GM12878 (cell line): Measurements from ENCODE around the gene TBX4. TPM values are rescaled to one million over a fixed set of nuclear protein-coding genes. Genes with fewer than 3 reads are reported as not detected.

Experiments used
- ATAC-seq: fragments of 200-7000 bp; cut with Tn5 transposase; 3 replicates; pipeline ENCODE4 v1.9.1; 2020; ENCODE audit warnings: mild to moderate bottlenecking, moderate library complexity
- BruUV-seq: library from RNA; stranded (reverse); fragments of 400-500 nt; replicated peaks from 2 replicates; lab custom pipeline; 2021; lab: Mats Ljungman, UMichigan
- CTCF ChIA-PET: fragments of 300-600 bp; sonication (Branson Sonifier 250); formaldehyde crosslinking; extraction: SDS; loops from one replicate; lab custom pipeline; 2021; ENCODE audit warnings: inconsistent platforms; lab: Yijun Ruan, JAX
- POLR2A ChIA-PET: fragments of 350-600 bp; formaldehyde crosslinking; extraction: SDS; loops from one replicate; lab custom pipeline; 2021; ENCODE audit warnings: inconsistent platforms; lab: Charles Lee
- RAD21 ChIA-PET: fragments of 300-600 bp; sonication (Branson Sonifier 250); formaldehyde crosslinking; loops from one replicate; lab custom pipeline; 2023; ENCODE audit warnings: antibody characterized with exemption; ENCODE audit not compliant: unreplicated experiment; lab: Charles Lee
- SMC1A ChIA-PET: fragments of 300-600 bp; sonication (Branson Sonifier 250); formaldehyde crosslinking; loops from one replicate; lab custom pipeline; 2023; ENCODE audit not compliant: unreplicated experiment, uncharacterized antibody; lab: Charles Lee
- DNase-seq: peaks from one replicate; pipeline ENCODE4 v3.0.0-alpha.2; 2011; ENCODE audit warnings: low read depth, low spot score
- FAIRE-seq: peaks from 3 replicates; lab custom pipeline; 2011; peaks lifted over from hg19 to GRCh38; lab: Jason Lieb, UNC
- H2AFZ ChIP-seq: 2 replicates; pipeline ENCODE4 v1.6.0; 2011; ENCODE audit warnings: low read depth, low read length, control low read depth; ENCODE audit not compliant: control insufficient read depth
- H3K27ac ChIP-seq: 2 replicates; pipeline ENCODE4 v1.5.1; 2011; ENCODE audit warnings: control low read depth; ENCODE audit not compliant: control insufficient read depth, insufficient read depth
- H3K27me3 ChIP-seq, 2 experiments: replicated peaks in 1 of 2; 2 replicates each; pipeline versions ENCODE4 v1.6.0 to v1.6.1; 2011; ENCODE audit warnings: low read length in 1 of 2; ENCODE audit not compliant: control insufficient read depth in 2 of 2, insufficient read depth in 2 of 2
- H3K36me3 ChIP-seq, 2 experiments: 2 replicates each; pipeline ENCODE4 v1.5.1; 2011; ENCODE audit warnings: low read length in 1 of 2; ENCODE audit not compliant: control insufficient read depth in 2 of 2, insufficient read depth in 2 of 2
- H3K4me1 ChIP-seq: 2 replicates; pipeline ENCODE4 v1.6.1; 2011; ENCODE audit warnings: mild to moderate bottlenecking, low read length, moderate library complexity, mixed read lengths; ENCODE audit not compliant: control insufficient read depth, insufficient read depth
- H3K4me2 ChIP-seq: 2 replicates; pipeline ENCODE4 v1.6.0; 2011; ENCODE audit warnings: control low read depth; ENCODE audit not compliant: control insufficient read depth, insufficient read depth
- H3K4me3 ChIP-seq: fragments of 200-600 bp; sonication (generic); 2 replicates; pipeline ENCODE4 v1.5.1; 2016
- H3K79me2 ChIP-seq: 2 replicates; pipeline ENCODE4 v1.6.0; 2011; ENCODE audit warnings: low read length; ENCODE audit not compliant: control insufficient read depth, insufficient read depth
- H3K9ac ChIP-seq: 2 replicates; pipeline ENCODE4 v1.8.0; 2011; ENCODE audit warnings: low read length, control low read depth, mixed read lengths; ENCODE audit not compliant: control insufficient read depth, insufficient read depth
- H3K9me3 ChIP-seq: replicated peaks from 3 replicates; pipeline ENCODE4 v1.5.1; 2011; ENCODE audit warnings: mild to moderate bottlenecking, low read length; ENCODE audit not compliant: control insufficient read depth, insufficient read depth
- H4K20me1 ChIP-seq: 2 replicates; pipeline ENCODE4 v1.6.0; 2011; ENCODE audit not compliant: control insufficient read depth, insufficient read depth
- CBX3 ChIP-seq: fragments of 200-600 bp; sonication (generic); IDR thresholded peaks from 2 replicates; pipeline ENCODE4 v1.6.1; 2016; ENCODE audit warnings: low read depth, borderline replicate concordance
- CREM ChIP-seq: IDR thresholded peaks from 2 replicates; pipeline ENCODE4 v1.6.1; 2014; ENCODE audit warnings: antibody characterized with exemption, low read depth
- ESRRA ChIP-seq: IDR thresholded peaks from 2 replicates; pipeline ENCODE4 v1.6.1; 2012; ENCODE audit warnings: mild to moderate bottlenecking, low read length, improper control_type of control experiment
- HDAC6 ChIP-seq: fragments of 200-600 bp; sonication (generic); IDR thresholded peaks from one replicate; pipeline ENCODE4 v1.8.0; 2017; ENCODE audit warnings: antibody characterized with exemption; ENCODE audit not compliant: unreplicated experiment
- LARP7 ChIP-seq: fragments of 450-650 bp; IDR thresholded peaks from 2 replicates; pipeline ENCODE4 v1.6.1; 2017; ENCODE audit warnings: mild to moderate bottlenecking
- MAX ChIP-seq: IDR thresholded peaks from 2 replicates; pipeline ENCODE4 v1.6.1; 2012; ENCODE audit warnings: low read depth, low read length, improper control_type of control experiment
- NBN ChIP-seq: fragments of 450-650 bp; IDR thresholded peaks from 2 replicates; pipeline ENCODE4 v1.6.1; 2016
- NR2C2 ChIP-seq: IDR thresholded peaks from 2 replicates; pipeline ENCODE4 v1.6.1; 2011; ENCODE audit warnings: borderline replicate concordance, low read depth; ENCODE audit not compliant: control insufficient read depth, insufficient read length
- PML ChIP-seq: IDR thresholded peaks from 2 replicates; pipeline ENCODE4 v1.6.1; 2012; ENCODE audit warnings: low read length, inconsistent platforms
- REST ChIP-seq: IDR thresholded peaks from 2 replicates; pipeline ENCODE4 v1.6.1; 2012; ENCODE audit warnings: mild to moderate bottlenecking, low read depth, low read length
- SUPT20H ChIP-seq: IDR thresholded peaks from 2 replicates; pipeline ENCODE4 v1.6.1; 2011; ENCODE audit warnings: low read depth, mild to moderate bottlenecking, low read length, moderate library complexity, borderline replicate concordance; ENCODE audit not compliant: control insufficient read depth
- ZBTB40 ChIP-seq: fragments of 450-650 bp; IDR thresholded peaks from 2 replicates; pipeline ENCODE4 v1.6.1; 2016; ENCODE audit warnings: mild to moderate bottlenecking, moderate library complexity, borderline replicate concordance
- ZNF384 ChIP-seq: IDR thresholded peaks from 2 replicates; pipeline ENCODE4 v1.6.1; 2012; ENCODE audit warnings: low read depth, mild to moderate bottlenecking, low read length, improper control_type of control experiment, borderline replicate concordance
- WGBS: methylation state at CpG from one replicate; pipeline ENCODE4 v1.1.6; 2016; ENCODE audit warnings: low lambda C conversion rate; ENCODE audit not compliant: insufficient replicate concordance, insufficient coverage; ENCODE audit errors: missing lambda C conversion rate; 5-methylcytosine and 5-hydroxymethylcytosine counted together
- in situ Hi-C: fragments of 300-500 bp; cut with MboI; formaldehyde crosslinking; loops from 9 replicates; pipeline ENCODE4 v1.14.3; 2018; ENCODE audit warnings: mixed read lengths
- intact Hi-C: fragments of 100-400 bp; cut with micrococcal nuclease; formaldehyde crosslinking; loops from one replicate; pipeline ENCODE4 v1.14.2; 2022; ENCODE audit not compliant: unreplicated experiment
- polyA plus RNA-seq, 11 experiments: library from polyadenylated mRNA; depleted of rRNA in 4 of 11; unstranded in 6 of 11; stranded (reverse) in 5 of 11; fragments of >200 nt; fragmentation: Nextera tagmentation in 4 of 11; fragmentation: Illumina TruSeq in 1 of 11; extraction: Ambion mirVana in 4 of 11; extraction: Trizol in 1 of 11; gene quantifications; 1 replicate in 1 of 11; 2 replicates in 10 of 11; pipeline versions ENCODE4 v1.2.1 to v1.2.3, GENCODE V29; 2011 to 2016; ENCODE audit warnings: inconsistent platforms in 2 of 11, missing spikeins in 2 of 11, low read depth in 1 of 11
- total RNA-seq, 4 experiments: library from RNA; depleted of rRNA in 3 of 4; stranded (reverse); fragments of >200 nt in 3 of 4; fragmentation: Illumina TruSeq in 1 of 4; extraction: Trizol in 1 of 4; gene quantifications; 2 replicates each; pipeline versions ENCODE4 v1.2.1 to v1.2.3, GENCODE V29; 2013 to 2021

The TBX4 gene
- total and polyA plus RNA-seq, 10 of the 15 experiments (the other 5 are each of a cell fraction or from before 2014, with no cell fraction given), result 0.01 TPM; not detected in 9

- no peak for TF ChIP-seq REST
- TF ChIP-seq ESRRA, result no peak
- no peak for TF ChIP-seq CBX3
- no peak for TF ChIP-seq ZNF384
- no peak for TF ChIP-seq MAX
Measured at GRCh38 chr17:61404913-61405685, 47.1 kb upstream of the TBX4 start (continued).

GRCh38 chr17:61405686-61406536 is 46.3 kb upstream of the TBX4 start:
- RAD21 ChIA-PET, result no interaction called here
- H3K4me2 ChIP-seq, result no peak overlapping the region
- FAIRE-seq, result no peak
- no peak overlapping the region for H2AFZ ChIP-seq
- POLR2A ChIA-PET, result no interaction called here
- H3K79me2 ChIP-seq, result no peaks in the 10 kb centered on the region
- H3K9me3 ChIP-seq, result no peaks in the 10 kb centered on the region; the same call in 2 of the 3 replicates
- no peak for DNase-seq
- H3K4me1 ChIP-seq, result no peaks in the 10 kb centered on the region
- ATAC-seq, result no peak
- H3K36me3 ChIP-seq, result no peaks in the 10 kb centered on the region
- H3K9ac ChIP-seq, result no peak overlapping the region
- in situ Hi-C loops (no loop called here), intact Hi-C loops (no loop called here)
- SMC1A ChIA-PET, result no interaction called here
- BruUV-seq, result no TSS peak
- H3K27ac ChIP-seq, result no peak overlapping the region
- CTCF ChIA-PET, result no interaction called here
- H3K4me3 ChIP-seq, result no peak overlapping the region
- peaks cover 44 to 50% of the 10 kb centered on the region in 2 experiments for H3K27me3 ChIP-seq
- H4K20me1 ChIP-seq, result no peaks in the 10 kb centered on the region
- 49% methylated on average over 37 of the region's 37 CpGs for WGBS
- TF ChIP-seq NBN, result no peak
- no peak for TF ChIP-seq NR2C2
- no peak for TF ChIP-seq CREM
- no peak for TF ChIP-seq HDAC6
- no peak for TF ChIP-seq LARP7
- TF ChIP-seq ZBTB40, result no peak
- no peak for TF ChIP-seq SUPT20H
- TF ChIP-seq PML, result no peak
